Keratinocyte (primary cell): ENCODE results near the gene DNLZ. TPM values are rescaled to one million over a fixed set of nuclear protein-coding genes. Genes with fewer than 3 reads are reported as not detected.

ENCODE experiments used
- DNase-seq: peaks from one replicate; pipeline ENCODE4 v3.0.0-alpha.2; 2011; ENCODE audit warnings: low read depth, missing footprints, low spot score
- FAIRE-seq: peaks from 2 replicates; lab custom pipeline; 2011; peaks lifted over from hg19 to GRCh38; lab: Jason Lieb, UNC
- H2AFZ ChIP-seq: 2 replicates; pipeline ENCODE4 v1.6.0; 2012; ENCODE audit warnings: low read length, control low read depth, inconsistent platforms; ENCODE audit not compliant: control insufficient read depth
- H3K27ac ChIP-seq: 2 replicates; pipeline ENCODE4 v1.5.1; 2011; ENCODE audit warnings: low read length; ENCODE audit not compliant: control insufficient read depth, insufficient read depth
- H3K27me3 ChIP-seq: 3 replicates; pipeline ENCODE4 v1.6.0; 2011; ENCODE audit warnings: low read length; ENCODE audit not compliant: control insufficient read depth, insufficient read depth; ENCODE audit errors: extremely low read depth
- H3K36me3 ChIP-seq, 2 experiments: 2 replicates in 1 of 2; 3 replicates in 1 of 2; pipeline ENCODE4 v1.5.1; 2011; ENCODE audit warnings: low read length in 2 of 2, mild to moderate bottlenecking in 1 of 2; ENCODE audit not compliant: control insufficient read depth in 2 of 2, insufficient read depth in 2 of 2; ENCODE audit errors: extremely low read depth in 1 of 2
- H3K4me1 ChIP-seq: 3 replicates; pipeline ENCODE4 v1.5.1; 2011; ENCODE audit warnings: low read length; ENCODE audit not compliant: control insufficient read depth, insufficient read depth; ENCODE audit errors: extremely low read depth
- H3K4me2 ChIP-seq: 3 replicates; pipeline ENCODE4 v1.6.0; 2011; ENCODE audit warnings: low read depth, low read length; ENCODE audit not compliant: control insufficient read depth, insufficient read depth; ENCODE audit errors: extremely low read depth
- H3K4me3 ChIP-seq, 3 experiments: fragments of 200-600 bp in 1 of 3; sonication (generic) in 1 of 3; 2 replicates in 2 of 3; 3 replicates in 1 of 3; pipeline ENCODE4 v1.5.1; 2011 to 2016; ENCODE audit warnings: low read length in 3 of 3, mild to moderate bottlenecking in 3 of 3, control low read depth in 2 of 3, inconsistent platforms in 1 of 3, low read depth in 1 of 3, mixed read lengths in 1 of 3, mixed run types in 1 of 3, moderate library complexity in 1 of 3; ENCODE audit not compliant: control insufficient read depth in 2 of 3, insufficient read depth in 2 of 3; ENCODE audit errors: extremely low read depth in 1 of 3
- H3K79me2 ChIP-seq: 2 replicates; pipeline ENCODE4 v1.6.0; 2012; ENCODE audit warnings: low read length; ENCODE audit not compliant: control insufficient read depth, insufficient read depth
- H3K9ac ChIP-seq: 3 replicates; pipeline ENCODE4 v1.6.0; 2011; ENCODE audit warnings: low read length; ENCODE audit not compliant: control insufficient read depth, insufficient read depth; ENCODE audit errors: extremely low read depth
- H3K9me1 ChIP-seq: 3 replicates; pipeline ENCODE4 v1.6.0; 2011; ENCODE audit warnings: low read length; ENCODE audit not compliant: control insufficient read depth, insufficient read depth; ENCODE audit errors: extremely low read depth
- H3K9me3 ChIP-seq: 2 replicates; pipeline ENCODE4 v1.5.1; 2012; ENCODE audit warnings: low read depth, low read length; ENCODE audit not compliant: control insufficient read depth
- H4K20me1 ChIP-seq: 3 replicates; pipeline ENCODE4 v1.6.0; 2011; ENCODE audit warnings: low read length; ENCODE audit not compliant: control insufficient read depth, insufficient read depth; ENCODE audit errors: extremely low read depth
- CTCF ChIP-seq, 3 experiments: IDR thresholded peaks in 1 of 3; conservative IDR thresholded peaks in 1 of 3; optimal IDR thresholded peaks in 1 of 3; 2 replicates in 2 of 3; 3 replicates in 1 of 3; pipeline versions ENCODE3 to v1.5.1; 2011; ENCODE audit warnings: low read length in 3 of 3, mild to moderate bottlenecking in 3 of 3, moderate library complexity in 2 of 3, control low read depth in 1 of 3, inconsistent platforms in 1 of 3; ENCODE audit not compliant: insufficient read depth in 2 of 3; ENCODE audit errors: extremely low read depth in 1 of 3
- EZH2 ChIP-seq: IDR thresholded peaks from one replicate; pipeline ENCODE4 v1.6.1; 2012; ENCODE audit warnings: inconsistent platforms, mild to moderate bottlenecking, low read length, moderate library complexity
- dilution Hi-C: fragments of 300-500 bp; cut with MboI; formaldehyde crosslinking; loops from one replicate; pipeline ENCODE4 v1.7.0; 2020; ENCODE audit warnings: low sequenced_read_pairs; ENCODE audit not compliant: extremely low pct_ligation_motif_present
- polyA plus RNA-seq, 5 experiments: library from polyadenylated mRNA; depleted of rRNA in 3 of 5; stranded (reverse) in 3 of 5; stranded (forward) in 1 of 5; unstranded in 1 of 5; fragments of >200 nt; gene quantifications; 1 replicate in 1 of 5; 2 replicates in 3 of 5; 3 replicates in 1 of 5; pipeline versions ENCODE4 v1.2.1 to v1.2.3, GENCODE V29; 2011 to 2012; ENCODE audit warnings: missing spikeins in 2 of 5, low read depth in 1 of 5, low replicate concordance in 1 of 5

Gene DNLZ
- polyA plus RNA-seq, 1 donor (not counting 4 experiments of a cell fraction or from before 2014, with no cell fraction given), result 6.7 TPM

- FAIRE-seq (no peak), DNase-seq (no peak)
- TF ChIP-seq CTCF (optimal IDR thresholded peaks at IDR 0.05 in 1 of 3, IDR thresholded peaks at IDR 0.05 in 1 of 3, conservative IDR thresholded peaks at IDR 0.05 in 1 of 3; ENCODE audit: extremely low read depth in 1 of 3, insufficient read depth in 2 of 3, low read length in 3 of 3) (no peak), EZH2 (no peak)
- Histone ChIP-seq H3K4me2 (no peak overlapping the region), H3K36me3 (peaks cover 20 to 23% of the 10 kb centered on the region in 2 experiments), H2AFZ (no peak overlapping the region), H3K9ac (no peak overlapping the region), H3K9me3 (no peaks in the 10 kb centered on the region), H3K9me1 (peaks cover 4% of the 10 kb centered on the region), H3K4me1 (peaks cover 12% of the 10 kb centered on the region), H3K27ac (no peak overlapping the region), H3K4me3 (no peak overlapping the region), H4K20me1 (peaks cover 5% of the 10 kb centered on the region), H3K79me2 (peaks cover 27% of the 10 kb centered on the region), H3K27me3 (no peaks in the 10 kb centered on the region)
- dilution Hi-C loops, result no loop called here
These were observed 38.5 kb upstream of the DNLZ start for GRCh38 chr9:136402067-136402466.

GRCh38 chr9:136401173-136401922 lies 37.8 kb upstream of the DNLZ start:
- H3K9me3 ChIP-seq, result no peaks in the 10 kb centered on the region
- H3K4me3 ChIP-seq, result no peak overlapping the region
- H2AFZ ChIP-seq, result no peak overlapping the region
- H3K4me1 ChIP-seq, result peaks cover 12% of the 10 kb centered on the region
- FAIRE-seq (no peak), DNase-seq (no peak)
- no peak overlapping the region for H3K4me2 ChIP-seq
- H3K36me3 ChIP-seq, result peaks cover 24 to 25% of the 10 kb centered on the region in 2 experiments
- dilution Hi-C loops, result no loop called here
- TF ChIP-seq EZH2 (no peak), CTCF (optimal IDR thresholded peaks at IDR 0.05 in 1 of 3, IDR thresholded peaks at IDR 0.05 in 1 of 3, conservative IDR thresholded peaks at IDR 0.05 in 1 of 3; ENCODE audit: extremely low read depth in 1 of 3, insufficient read depth in 2 of 3, low read length in 3 of 3) (no peak)
- H3K27me3 ChIP-seq, result no peaks in the 10 kb centered on the region
- no peak overlapping the region for H3K27ac ChIP-seq
- H3K9me1 ChIP-seq, result peaks cover 4% of the 10 kb centered on the region
- peaks cover 32% of the 10 kb centered on the region for H3K79me2 ChIP-seq
- no peak overlapping the region for H3K9ac ChIP-seq
- H4K20me1 ChIP-seq, result peaks cover 5% of the 10 kb centered on the region
